Measurements from ENCODE around the gene ORC2. TPM values are rescaled to one million over a fixed set of nuclear protein-coding genes. Genes with fewer than 3 reads are reported as not detected.

The ORC2 gene
- total RNA-seq, 1 experiment from 2014 or later, result 17.7 TPM

GRCh38 chr2:200869014-200869413, 94.4 kb downstream of the ORC2 start:
- H3K27me3 ChIP-seq (ENCODE audit: low read length), result no peaks in the 10 kb centered on the region
- H3K4me2 ChIP-seq (ENCODE audit: low read length), result no peak overlapping the region
- H3K9me3 ChIP-seq (ENCODE audit: low read length), result no peaks in the 10 kb centered on the region
- H2AFZ ChIP-seq (ENCODE audit: low read length), result no peak overlapping the region
- ChIA-PET POLR2A (ENCODE audit: unreplicated experiment) (interaction anchor here (0.7 kb wide), 1 partner anchor 84 kb away, joined by 5 read pairs; no protein-coding TSS in a partner anchor), CTCF (no interaction called here)
- no peak overlapping the region for H3K4me3 ChIP-seq (ENCODE audit: low read length)
- H3F3A ChIP-seq (ENCODE audit: low read length, unreplicated experiment), result no peaks in the 10 kb centered on the region
- peaks cover 5% of the 10 kb centered on the region for H3K79me2 ChIP-seq (ENCODE audit: low read length)
- no peak for DNase-seq
- no TSS peak for BruUV-seq (replicated peaks)
- no peak overlapping the region for H3K27ac ChIP-seq (ENCODE audit: low read length)
- TF ChIP-seq CTCF (conservative IDR thresholded peaks at IDR 0.05; ENCODE audit: low read depth, low read length), result no peak
- no peak for TF ChIP-seq EZH2 (IDR thresholded peaks at IDR 0.05; ENCODE audit: low read length, unreplicated experiment)
- no peak for TF ChIP-seq EZH2phosphoT487 (IDR thresholded peaks at IDR 0.05; ENCODE audit: borderline replicate concordance, low read length)
- intact Hi-C loops (cut with micrococcal nuclease), result no loop called here
- ATAC-seq, result no peak
- no peaks in the 10 kb centered on the region for H3K9me2 ChIP-seq (replicated peaks; ENCODE audit: low read length)
- no peak overlapping the region for H3K9ac ChIP-seq (ENCODE audit: low read length)
- H3K4me1 ChIP-seq (ENCODE audit: insufficient read depth, low read length), result peaks cover 5% of the 10 kb centered on the region; the same call in 1 of the 2 replicates
- peaks cover 11% of the 10 kb centered on the region; the same call in 1 of the 2 replicates for H3K36me3 ChIP-seq (ENCODE audit: low read depth, low read length)
- no peaks in the 10 kb centered on the region for H4K20me1 ChIP-seq (ENCODE audit: low read length)

- POLR2A ChIA-PET (ENCODE audit: unreplicated experiment), result interaction anchor here (0.6 to 1.0 kb wide), 5 partner anchors 18 to 148 kb away, joined by 3 to 5 read pairs (median 3); partner anchors contain the start of genes NIF3L1 and PPIL3
- CTCF ChIA-PET, result interaction anchor here (0.6 to 0.9 kb wide), 2 partner anchors 25 to 129 kb away, joined by 3 read pairs; partner anchors contain the start of gene NIF3L1
- Histone ChIP-seq H3K4me3 (ENCODE audit: low read length) (peak within 1 kb of the TSS; percentile 93), H3K36me3 (ENCODE audit: low read depth, low read length) (peaks cover 31% of the 10 kb centered on the region), H3K27me3 (ENCODE audit: low read length) (no peaks in the 10 kb centered on the region), H3K27ac (ENCODE audit: low read length) (peak within 1 kb of the TSS; percentile 76), H3K9me2 (replicated peaks; ENCODE audit: low read length) (no peaks in the 10 kb centered on the region), H4K20me1 (ENCODE audit: low read length) (peaks cover 38% of the 10 kb centered on the region), H3F3A (ENCODE audit: low read length, unreplicated experiment) (peaks cover 7% of the 10 kb centered on the region), H3K4me2 (ENCODE audit: low read length) (peak within 1 kb of the TSS; percentile 83), H3K9me3 (ENCODE audit: low read length) (no peaks in the 10 kb centered on the region), H3K79me2 (ENCODE audit: low read length) (peaks cover 51% of the 10 kb centered on the region), H3K4me1 (ENCODE audit: insufficient read depth, low read length) (peaks cover 26% of the 10 kb centered on the region), H2AFZ (ENCODE audit: low read length) (peak within 1 kb of the TSS; percentile 85), H3K9ac (ENCODE audit: low read length) (peak within 1 kb of the TSS; percentile 95)
- intact Hi-C loops (cut with micrococcal nuclease), result loop anchor here (1.0 to 2.0 kb wide), 2 partner anchors 24 to 151 kb away; partner anchors contain the start of genes NIF3L1 and PPIL3
- TF ChIP-seq EZH2 (IDR thresholded peaks at IDR 0.05; ENCODE audit: low read length, unreplicated experiment), result no peak
- no peak for TF ChIP-seq EZH2phosphoT487 (IDR thresholded peaks at IDR 0.05; ENCODE audit: borderline replicate concordance, low read length)
- TF ChIP-seq CTCF (conservative IDR thresholded peaks at IDR 0.05; ENCODE audit: low read depth, low read length), result no peak
- no TSS peak for BruUV-seq (replicated peaks)
- peak; percentile 96 for DNase-seq
- peak; percentile 84 for ATAC-seq
Observed at GRCh38 chr2:200864176-200865034, 99.1 kb downstream of the ORC2 start, which contains the start of gene CLK1. CLK1 (minus strand) TSS chr2:200864658; CDS start chr2:200861862, 2,796 bp downstream.
